Measurements from ENCODE around the gene PGBD5. TPM values are rescaled to one million over a fixed set of nuclear protein-coding genes. Genes with fewer than 3 reads are reported as not detected.

PGBD5 gene
- total and polyA plus RNA-seq, 2 experiments from 2014 or later: 0.82 to 2.4 TPM

- Histone ChIP-seq H3K4me1 (ENCODE audit: insufficient read depth) (peaks cover 8% of the 10 kb centered on the region), H3K9me2 (replicated peaks; ENCODE audit: insufficient read depth) (no peaks in the 10 kb centered on the region), H3K4me3 (no peak overlapping the region), H3K36me3 (replicated peaks; ENCODE audit: insufficient read depth, low read depth) (no peaks in the 10 kb centered on the region), H3K79me2 (no peaks in the 10 kb centered on the region), H4K20me1 (ENCODE audit: insufficient read depth, poor library complexity, severe bottlenecking) (no peaks in the 10 kb centered on the region), H3K4me2 (no peak overlapping the region), H3K27ac (no peak overlapping the region), H3K27me3 (no peaks in the 10 kb centered on the region), H2AFZ (no peak overlapping the region), H3K9me3 (ENCODE audit: low read depth) (no peaks in the 10 kb centered on the region)
- 70% methylated on average over 2 of the region's 2 CpGs for WGBS (ENCODE audit: low lambda C conversion rate, missing lambda C conversion rate)
- no peak for TF ChIP-seq EZH2phosphoT487 (IDR thresholded peaks at IDR 0.05; ENCODE audit: low read depth, severe bottlenecking, unreplicated experiment)
- TF ChIP-seq EZH2 (IDR thresholded peaks at IDR 0.05; ENCODE audit: borderline replicate concordance): no peak
- TF ChIP-seq, protein P1, sequence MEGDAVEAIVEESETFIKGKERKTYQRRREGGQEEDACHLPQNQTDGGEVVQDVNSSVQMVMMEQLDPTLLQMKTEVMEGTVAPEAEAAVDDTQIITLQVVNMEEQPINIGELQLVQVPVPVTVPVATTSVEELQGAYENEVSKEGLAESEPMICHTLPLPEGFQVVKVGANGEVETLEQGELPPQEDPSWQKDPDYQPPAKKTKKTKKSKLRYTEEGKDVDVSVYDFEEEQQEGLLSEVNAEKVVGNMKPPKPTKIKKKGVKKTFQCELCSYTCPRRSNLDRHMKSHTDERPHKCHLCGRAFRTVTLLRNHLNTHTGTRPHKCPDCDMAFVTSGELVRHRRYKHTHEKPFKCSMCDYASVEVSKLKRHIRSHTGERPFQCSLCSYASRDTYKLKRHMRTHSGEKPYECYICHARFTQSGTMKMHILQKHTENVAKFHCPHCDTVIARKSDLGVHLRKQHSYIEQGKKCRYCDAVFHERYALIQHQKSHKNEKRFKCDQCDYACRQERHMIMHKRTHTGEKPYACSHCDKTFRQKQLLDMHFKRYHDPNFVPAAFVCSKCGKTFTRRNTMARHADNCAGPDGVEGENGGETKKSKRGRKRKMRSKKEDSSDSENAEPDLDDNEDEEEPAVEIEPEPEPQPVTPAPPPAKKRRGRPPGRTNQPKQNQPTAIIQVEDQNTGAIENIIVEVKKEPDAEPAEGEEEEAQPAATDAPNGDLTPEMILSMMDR (IDR thresholded peaks at IDR 0.05; ENCODE audit: poor library complexity): no peak
- DNase-seq (ENCODE audit: low spot score): no peak
Observed at GRCh38 chr1:230266456-230266855, 159.7 kb downstream of the PGBD5 start.

GRCh38 chr1:230265200-230266115, 160.7 kb downstream of the PGBD5 start:
- H3K36me3 ChIP-seq (replicated peaks; ENCODE audit: insufficient read depth, low read depth): no peaks in the 10 kb centered on the region
- peaks cover 7% of the 10 kb centered on the region for H3K4me1 ChIP-seq (ENCODE audit: insufficient read depth)
- H3K9me3 ChIP-seq (ENCODE audit: low read depth): no peaks in the 10 kb centered on the region
- no peaks in the 10 kb centered on the region for H4K20me1 ChIP-seq (ENCODE audit: insufficient read depth, poor library complexity, severe bottlenecking)
- 96% methylated on average over 17 of the region's 17 CpGs for WGBS (ENCODE audit: low lambda C conversion rate, missing lambda C conversion rate)
- no peak overlapping the region for H2AFZ ChIP-seq
- H3K4me2 ChIP-seq: no peak overlapping the region
- no peaks in the 10 kb centered on the region for H3K9me2 ChIP-seq (replicated peaks; ENCODE audit: insufficient read depth)
- no peak for DNase-seq (ENCODE audit: low spot score)
- no peak overlapping the region for H3K27ac ChIP-seq
- H3K79me2 ChIP-seq: no peaks in the 10 kb centered on the region
- no peak overlapping the region for H3K4me3 ChIP-seq
- TF ChIP-seq, protein P1 (IDR thresholded peaks at IDR 0.05; ENCODE audit: poor library complexity): no peak
- TF ChIP-seq EZH2 (IDR thresholded peaks at IDR 0.05; ENCODE audit: borderline replicate concordance) (no peak), EZH2phosphoT487 (IDR thresholded peaks at IDR 0.05; ENCODE audit: low read depth, severe bottlenecking, unreplicated experiment) (no peak)
- H3K27me3 ChIP-seq: no peaks in the 10 kb centered on the region

Other genes starting within 250 kb of the PGBD5 start
- 39.9 and 46.2 TPM in 2 replicates for gene COG2, start 216.1 kb upstream of the PGBD5 start, total RNA-seq
- 23.7 and 25.3 TPM in 2 replicates for gene COG2, start 216.1 kb upstream of the PGBD5 start, polyA plus RNA-seq